Measurements from ENCODE around the gene LMBRD2. TPM values are rescaled to one million over a fixed set of nuclear protein-coding genes. Genes with fewer than 3 reads are reported as not detected.

LMBRD2 gene
- polyA plus RNA-seq, 1 donor (not counting 4 experiments of a cell fraction or from before 2014, with no cell fraction given) = 4.7 TPM

- Histone ChIP-seq H3K9me1 (ENCODE audit: control insufficient read depth, extremely low read depth, insufficient read depth, low read length) (no peaks in the 10 kb centered on the region), H3K4me1 (ENCODE audit: control insufficient read depth, extremely low read depth, insufficient read depth, low read length) (no peaks in the 10 kb centered on the region), H3K36me3 (ENCODE audit: control insufficient read depth in 2 of 2, extremely low read depth in 1 of 2, insufficient read depth in 2 of 2, low read length in 2 of 2) (no peaks in the 10 kb centered on the region), H4K20me1 (ENCODE audit: control insufficient read depth, extremely low read depth, insufficient read depth, low read length) (no peaks in the 10 kb centered on the region), H3K79me2 (ENCODE audit: control insufficient read depth, insufficient read depth, low read length) (peaks cover 3% of the 10 kb centered on the region), H3K9ac (ENCODE audit: control insufficient read depth, extremely low read depth, insufficient read depth, low read length) (no peak overlapping the region), H3K4me2 (ENCODE audit: control insufficient read depth, extremely low read depth, insufficient read depth, low read depth, low read length) (no peak overlapping the region), H3K27me3 (ENCODE audit: control insufficient read depth, extremely low read depth, insufficient read depth, low read length) (no peaks in the 10 kb centered on the region), H2AFZ (ENCODE audit: control insufficient read depth, low read length) (no peak overlapping the region), H3K4me3 (ENCODE audit: control insufficient read depth in 2 of 3, extremely low read depth in 1 of 3, insufficient read depth in 2 of 3, low read depth in 1 of 3, low read length in 3 of 3) (no peak overlapping the region), H3K27ac (ENCODE audit: control insufficient read depth, insufficient read depth, low read length) (no peak overlapping the region), H3K9me3 (ENCODE audit: control insufficient read depth, low read depth, low read length) (no peaks in the 10 kb centered on the region)
- dilution Hi-C loops (cut with MboI; ENCODE audit: extremely low pct_ligation_motif_present, low sequenced_read_pairs) = no loop called here
- FAIRE-seq (no peak), DNase-seq (ENCODE audit: low read depth, low spot score) (no peak)
- no peak for TF ChIP-seq CTCF (optimal IDR thresholded peaks at IDR 0.05 in 1 of 3, IDR thresholded peaks at IDR 0.05 in 1 of 3, conservative IDR thresholded peaks at IDR 0.05 in 1 of 3; ENCODE audit: extremely low read depth in 1 of 3, insufficient read depth in 2 of 3, low read length in 3 of 3)
- TF ChIP-seq EZH2 (IDR thresholded peaks at IDR 0.05; ENCODE audit: low read length) = no peak
These were observed 5.3 kb downstream of the LMBRD2 start for GRCh38 chr5:36146390-36146789.

GRCh38 chr5:36145311-36145710, 6.4 kb downstream of the LMBRD2 start:
- Histone ChIP-seq H3K4me1 (ENCODE audit: control insufficient read depth, extremely low read depth, insufficient read depth, low read length) (no peaks in the 10 kb centered on the region), H4K20me1 (ENCODE audit: control insufficient read depth, extremely low read depth, insufficient read depth, low read length) (no peaks in the 10 kb centered on the region), H3K36me3 (ENCODE audit: control insufficient read depth in 2 of 2, extremely low read depth in 1 of 2, insufficient read depth in 2 of 2, low read length in 2 of 2) (peaks cover 0 to 2% of the 10 kb centered on the region in 2 experiments), H3K9ac (ENCODE audit: control insufficient read depth, extremely low read depth, insufficient read depth, low read length) (no peak overlapping the region), H3K27ac (ENCODE audit: control insufficient read depth, insufficient read depth, low read length) (no peak overlapping the region), H3K4me3 (ENCODE audit: control insufficient read depth in 2 of 3, extremely low read depth in 1 of 3, insufficient read depth in 2 of 3, low read depth in 1 of 3, low read length in 3 of 3) (no peak overlapping the region), H3K9me3 (ENCODE audit: control insufficient read depth, low read depth, low read length) (no peaks in the 10 kb centered on the region), H3K9me1 (ENCODE audit: control insufficient read depth, extremely low read depth, insufficient read depth, low read length) (no peaks in the 10 kb centered on the region), H3K27me3 (ENCODE audit: control insufficient read depth, extremely low read depth, insufficient read depth, low read length) (no peaks in the 10 kb centered on the region), H3K4me2 (ENCODE audit: control insufficient read depth, extremely low read depth, insufficient read depth, low read depth, low read length) (no peak overlapping the region), H3K79me2 (ENCODE audit: control insufficient read depth, insufficient read depth, low read length) (no peaks in the 10 kb centered on the region), H2AFZ (ENCODE audit: control insufficient read depth, low read length) (no peak overlapping the region)
- dilution Hi-C loops (cut with MboI; ENCODE audit: extremely low pct_ligation_motif_present, low sequenced_read_pairs) = no loop called here
- no peak for FAIRE-seq
- DNase-seq (ENCODE audit: low read depth, low spot score) = no peak
- no peak for TF ChIP-seq CTCF (optimal IDR thresholded peaks at IDR 0.05 in 1 of 3, IDR thresholded peaks at IDR 0.05 in 1 of 3, conservative IDR thresholded peaks at IDR 0.05 in 1 of 3; ENCODE audit: extremely low read depth in 1 of 3, insufficient read depth in 2 of 3, low read length in 3 of 3)

Data from keratinocyte (primary cell).